Measurements from ENCODE around the gene PHACTR1.

DNA sequence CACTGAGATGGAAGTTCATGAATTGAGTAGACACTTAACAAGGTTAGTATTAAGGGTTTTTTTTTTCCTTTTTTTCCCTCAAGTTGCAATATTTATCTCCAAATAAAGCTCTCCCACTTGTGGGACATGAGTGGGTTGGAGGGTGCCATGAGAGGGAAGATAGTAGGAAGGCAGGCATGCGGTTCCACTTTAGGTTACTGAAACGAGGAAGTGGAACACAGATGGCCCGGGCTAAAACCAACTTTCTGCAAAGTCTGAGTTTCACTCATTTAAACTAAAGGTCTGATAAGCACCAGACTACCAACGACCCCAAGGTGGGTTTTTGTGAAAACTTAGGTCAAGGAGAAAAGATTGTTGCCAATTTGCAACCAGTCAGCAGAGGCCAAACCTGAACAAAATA lies 569.6 kb downstream of the PHACTR1 start:
- TF ChIP-seq ELF4 (CRISPR knock-in tag; IDR thresholded peaks at IDR 0.05; ENCODE audit: low read depth) (no peak), CREB1 (CRISPR knock-in tag; IDR thresholded peaks at IDR 0.05) (no peak), TEAD4 (CRISPR knock-in tag; IDR thresholded peaks at IDR 0.05) (no peak), NR1H2 (CRISPR knock-in tag; IDR thresholded peaks at IDR 0.05) (no peak), NR2C2 (CRISPR knock-in tag; IDR thresholded peaks at IDR 0.05) (no peak), JUN (CRISPR knock-in tag; IDR thresholded peaks at IDR 0.05) (no peak), ESRRA (CRISPR knock-in tag; IDR thresholded peaks at IDR 0.05; ENCODE audit: borderline replicate concordance) (no peak)
- TF ChIP-seq, protein P1, sequence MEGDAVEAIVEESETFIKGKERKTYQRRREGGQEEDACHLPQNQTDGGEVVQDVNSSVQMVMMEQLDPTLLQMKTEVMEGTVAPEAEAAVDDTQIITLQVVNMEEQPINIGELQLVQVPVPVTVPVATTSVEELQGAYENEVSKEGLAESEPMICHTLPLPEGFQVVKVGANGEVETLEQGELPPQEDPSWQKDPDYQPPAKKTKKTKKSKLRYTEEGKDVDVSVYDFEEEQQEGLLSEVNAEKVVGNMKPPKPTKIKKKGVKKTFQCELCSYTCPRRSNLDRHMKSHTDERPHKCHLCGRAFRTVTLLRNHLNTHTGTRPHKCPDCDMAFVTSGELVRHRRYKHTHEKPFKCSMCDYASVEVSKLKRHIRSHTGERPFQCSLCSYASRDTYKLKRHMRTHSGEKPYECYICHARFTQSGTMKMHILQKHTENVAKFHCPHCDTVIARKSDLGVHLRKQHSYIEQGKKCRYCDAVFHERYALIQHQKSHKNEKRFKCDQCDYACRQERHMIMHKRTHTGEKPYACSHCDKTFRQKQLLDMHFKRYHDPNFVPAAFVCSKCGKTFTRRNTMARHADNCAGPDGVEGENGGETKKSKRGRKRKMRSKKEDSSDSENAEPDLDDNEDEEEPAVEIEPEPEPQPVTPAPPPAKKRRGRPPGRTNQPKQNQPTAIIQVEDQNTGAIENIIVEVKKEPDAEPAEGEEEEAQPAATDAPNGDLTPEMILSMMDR (IDR thresholded peaks at IDR 0.05), result no peak
- TF ChIP-seq, protein P2, sequence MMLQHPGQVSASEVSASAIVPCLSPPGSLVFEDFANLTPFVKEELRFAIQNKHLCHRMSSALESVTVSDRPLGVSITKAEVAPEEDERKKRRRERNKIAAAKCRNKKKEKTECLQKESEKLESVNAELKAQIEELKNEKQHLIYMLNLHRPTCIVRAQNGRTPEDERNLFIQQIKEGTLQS (CRISPR knock-in tag; conservative IDR thresholded peaks at IDR 0.05), result no peak
- TF ChIP-seq, protein P3, sequence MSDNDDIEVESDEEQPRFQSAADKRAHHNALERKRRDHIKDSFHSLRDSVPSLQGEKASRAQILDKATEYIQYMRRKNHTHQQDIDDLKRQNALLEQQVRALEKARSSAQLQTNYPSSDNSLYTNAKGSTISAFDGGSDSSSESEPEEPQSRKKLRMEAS (CRISPR knock-in tag; IDR thresholded peaks at IDR 0.05), result no peak

Measured in WTC11 (cell line).